HG03103 (cell line): ENCODE results near the gene KNTC1.
"Not testable (repeated sequence)": the region's sequence is repeated elsewhere in the genome, so short reads cannot be mapped to it uniquely, and the experiment has no call there.

Experiments used
- ATAC-seq: cut with Tn5 transposase; IDR thresholded peaks from one replicate; pipeline ENCODE4 v1.9.1; 2021; ENCODE audit warnings: low read depth; ENCODE audit not compliant: unreplicated experiment

KNTC1 gene

DNA sequence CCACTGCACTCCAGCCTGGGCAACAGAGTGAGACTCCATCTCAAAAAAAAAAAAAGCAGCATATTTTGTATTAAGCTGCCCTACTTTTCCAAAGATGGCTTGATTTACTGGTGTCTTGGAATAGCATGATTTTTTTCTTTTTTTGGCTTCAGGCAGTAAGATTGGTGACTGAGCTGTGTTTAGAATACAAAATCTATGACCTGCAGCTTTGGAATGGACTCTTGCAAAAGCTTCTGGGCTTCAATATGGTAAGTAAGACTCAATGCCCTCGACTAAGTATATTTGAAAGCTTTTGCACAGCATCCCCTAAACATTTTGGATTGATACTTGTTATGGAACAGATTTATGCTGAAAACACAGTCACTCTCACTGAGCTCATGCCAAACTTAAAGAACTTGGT is 87.8 kb downstream of the KNTC1 start:
- ATAC-seq, result no peak

DNA sequence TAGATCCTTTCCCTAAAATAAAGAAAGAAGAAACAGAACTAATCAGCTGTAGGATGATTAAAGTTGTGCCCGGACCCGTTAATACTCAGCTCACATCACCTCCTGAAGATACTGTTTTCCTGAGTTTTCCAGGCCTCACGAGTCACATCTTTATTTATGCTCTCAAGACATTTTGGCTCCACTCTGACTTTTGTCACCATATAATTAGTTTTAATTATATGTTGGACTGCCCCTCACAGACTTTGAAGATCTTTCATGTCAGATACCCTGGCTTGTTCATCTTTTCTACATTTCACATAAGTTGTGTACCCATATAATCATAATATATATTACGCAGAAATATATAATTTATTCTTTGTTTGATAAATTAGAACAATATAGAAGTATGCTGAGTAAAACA is 88.7 kb downstream of the KNTC1 start:
- ATAC-seq, result no peak

DNA sequence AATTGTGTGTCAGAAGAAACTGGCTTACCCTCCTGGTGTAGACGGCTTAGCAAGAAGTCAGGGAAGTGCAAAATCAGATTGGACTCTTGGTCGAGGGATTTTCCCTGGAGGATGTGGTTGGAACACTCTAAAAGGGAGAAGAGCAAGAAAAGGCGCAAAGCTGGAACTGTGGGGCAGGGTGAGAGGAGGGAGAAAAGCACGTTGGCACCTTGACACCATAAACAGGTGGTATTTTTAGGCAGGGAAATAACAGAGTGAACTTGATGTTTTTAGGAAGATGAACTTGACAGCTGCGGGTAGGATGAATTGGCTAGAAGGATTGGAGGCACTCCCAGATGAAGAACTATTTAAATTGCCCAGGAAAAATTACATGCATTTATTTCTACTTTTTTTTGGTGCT is 108.4 kb downstream of the KNTC1 start:
- ATAC-seq, result no peak

DNA sequence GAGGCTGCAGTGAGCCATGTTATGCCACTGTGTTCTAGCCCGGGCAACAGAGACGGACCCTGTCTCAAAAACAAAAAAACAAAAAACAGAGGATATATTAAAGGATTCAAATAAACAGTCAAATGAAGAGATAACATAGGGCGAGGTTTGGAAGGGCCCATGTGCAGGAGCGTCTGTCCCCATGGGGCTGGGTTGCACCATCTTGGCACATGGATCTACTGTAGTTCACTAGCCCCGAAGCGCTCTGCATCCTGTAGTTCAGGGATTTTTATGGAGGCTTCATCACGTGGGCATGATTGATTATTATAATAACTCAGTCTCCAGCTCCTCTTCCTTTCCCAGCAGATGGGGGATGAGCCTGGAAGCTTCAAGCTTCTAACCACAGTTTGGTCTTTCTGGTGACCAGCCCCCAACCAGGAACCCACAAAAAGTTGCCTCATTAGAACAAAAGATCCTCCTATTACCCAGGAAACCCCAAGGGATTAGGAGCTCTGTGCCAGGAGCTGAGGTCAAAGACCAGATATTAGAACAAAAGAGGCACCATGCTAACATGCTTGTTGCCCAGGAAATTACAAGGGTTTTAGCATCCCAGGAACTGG is 116.3 kb downstream of the KNTC1 start:
- no peak for ATAC-seq

DNA sequence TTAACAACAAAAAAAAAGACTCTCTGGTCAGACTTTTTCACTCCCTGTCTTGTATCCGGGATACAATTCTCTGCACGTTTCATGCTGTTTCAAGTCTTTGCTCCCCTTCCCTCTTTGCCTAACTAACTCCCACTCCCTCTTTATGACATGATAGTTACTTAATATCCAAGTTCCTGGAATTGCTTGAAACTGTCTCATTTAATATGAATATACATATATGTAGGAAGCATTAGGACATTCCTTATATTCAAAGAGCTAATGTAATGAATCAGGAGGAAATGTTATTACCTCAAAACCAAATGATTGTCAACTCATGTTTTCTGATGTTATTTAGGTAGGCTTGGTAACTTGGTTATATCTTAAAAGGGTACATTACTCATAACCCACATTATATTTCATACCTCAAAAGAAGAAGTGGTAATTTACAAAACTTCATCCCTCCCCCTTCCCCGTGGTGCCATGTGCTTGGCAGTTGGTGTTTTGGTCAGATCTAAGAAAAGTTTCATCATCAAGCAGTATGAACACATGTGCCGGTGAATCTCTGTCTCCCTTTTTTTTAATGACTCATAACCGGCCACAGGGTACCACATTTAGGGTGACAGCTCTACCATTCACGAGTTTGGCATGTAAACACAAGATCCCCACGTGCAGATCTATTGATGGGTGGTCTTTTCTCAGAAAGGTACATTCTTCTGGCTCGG is 119.6 kb downstream of the KNTC1 start:
- peak; percentile 71 for ATAC-seq

DNA sequence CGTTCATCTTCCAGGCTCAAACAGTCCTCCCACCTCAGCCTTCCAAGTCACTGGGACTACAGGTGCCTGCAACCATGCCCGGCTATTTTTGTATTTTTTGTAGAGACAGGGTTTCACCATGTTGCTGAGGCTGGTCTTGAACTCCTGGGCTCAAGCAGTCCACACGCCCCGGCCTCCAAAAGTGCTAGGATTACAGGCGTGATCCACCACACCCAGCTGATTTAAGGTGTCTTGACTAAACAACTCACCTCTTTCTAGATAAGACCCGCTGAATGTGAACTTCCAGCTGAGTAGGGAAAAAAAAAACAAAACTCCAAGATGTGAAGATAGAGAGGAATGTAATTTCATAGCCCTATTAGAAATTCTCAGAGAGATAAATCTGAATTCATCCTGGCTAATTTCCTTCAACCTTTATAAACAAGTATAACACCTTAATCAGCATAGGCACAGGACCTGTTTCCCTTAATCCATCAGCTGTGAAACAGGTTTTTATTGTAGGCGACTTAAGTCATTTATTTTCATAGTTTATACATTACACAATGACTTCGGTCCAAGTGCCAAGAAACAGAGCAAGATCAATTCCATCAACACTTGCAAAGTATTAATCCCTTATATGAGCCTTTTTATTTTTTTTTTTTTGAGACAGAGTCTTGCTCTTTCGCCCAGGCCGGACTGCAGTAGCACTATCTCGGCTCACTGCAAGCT is 124.6 kb downstream of the KNTC1 start:
- ATAC-seq, result no peak

DNA sequence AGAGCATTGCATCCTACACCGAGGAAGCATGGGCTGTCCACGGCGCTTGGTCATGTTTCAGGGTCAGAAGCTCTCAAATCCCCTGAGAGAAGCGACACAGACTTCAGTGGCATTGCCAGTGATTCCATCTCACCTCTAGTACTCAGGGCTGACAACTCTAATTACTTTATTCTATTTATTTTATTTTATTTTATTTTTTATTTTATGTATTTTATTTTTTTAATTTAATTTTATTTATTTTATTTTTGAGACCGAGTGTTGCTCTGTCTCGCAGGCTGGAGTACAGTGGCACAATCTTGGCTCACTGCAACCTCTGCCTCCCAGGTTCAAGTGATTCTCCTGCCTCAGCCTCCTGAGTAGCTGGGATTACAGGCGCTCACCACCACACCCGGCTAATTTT is 126.2 kb downstream of the KNTC1 start:
- ATAC-seq, result not testable (repeated sequence)

DNA sequence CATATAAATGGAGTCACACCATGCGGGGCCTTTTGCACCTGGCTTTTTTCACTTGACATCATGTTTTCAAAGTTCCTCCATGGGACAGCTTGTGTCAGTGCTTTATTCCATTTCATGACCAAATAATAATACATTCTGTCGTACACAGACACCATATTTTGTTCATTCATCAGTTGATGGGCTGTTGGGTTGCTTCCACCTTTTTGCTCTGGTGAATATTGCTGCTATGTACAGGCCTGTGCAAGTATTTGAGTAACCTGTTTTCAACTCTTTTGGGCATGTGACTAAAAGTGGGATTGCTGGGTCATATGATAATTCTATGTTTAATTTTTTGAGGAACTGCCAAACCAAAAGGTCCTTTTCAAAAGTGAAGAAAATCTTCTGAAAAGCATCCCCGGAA is 129.2 kb downstream of the KNTC1 start:
- no peak for ATAC-seq

DNA sequence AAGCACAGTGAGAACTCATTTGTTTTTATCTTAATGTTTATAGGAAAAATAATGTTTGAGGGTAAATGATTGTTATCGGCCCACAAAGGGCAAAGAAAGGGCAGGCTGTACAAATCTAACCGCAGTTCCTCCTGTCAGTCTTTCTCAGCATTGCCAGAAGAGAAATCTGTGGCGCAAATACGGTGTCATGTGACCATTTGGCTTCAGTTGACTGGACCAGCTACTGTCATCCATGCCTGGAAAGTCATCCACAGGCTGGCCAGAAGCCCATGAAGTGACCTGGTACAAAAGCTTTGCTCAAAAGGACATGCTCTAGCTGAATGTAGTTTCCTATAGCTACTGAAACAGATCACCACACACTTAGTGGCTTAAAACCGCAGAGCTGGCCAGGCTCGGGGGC is 132.5 kb downstream of the KNTC1 start:
- no peak for ATAC-seq

DNA sequence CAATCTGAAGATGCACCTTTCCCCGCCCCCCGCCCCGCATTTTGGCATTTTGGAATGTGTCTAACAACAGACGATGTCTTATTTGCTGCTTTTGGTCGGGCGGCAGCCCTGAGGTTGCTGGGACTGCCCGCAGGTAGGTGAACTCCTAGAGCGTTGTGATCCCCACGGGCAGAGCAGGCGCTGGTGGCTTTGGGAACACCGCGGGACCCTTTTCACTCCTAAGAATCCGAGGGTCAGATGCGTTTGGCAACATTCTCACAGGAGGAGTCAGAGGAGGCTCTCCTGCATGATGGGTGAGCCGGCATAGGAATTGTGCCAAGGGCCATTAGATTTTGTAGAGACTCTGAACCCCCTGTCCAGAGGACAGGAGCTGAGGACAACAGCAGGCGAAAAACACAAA is 134.2 kb downstream of the KNTC1 start:
- no peak for ATAC-seq

DNA sequence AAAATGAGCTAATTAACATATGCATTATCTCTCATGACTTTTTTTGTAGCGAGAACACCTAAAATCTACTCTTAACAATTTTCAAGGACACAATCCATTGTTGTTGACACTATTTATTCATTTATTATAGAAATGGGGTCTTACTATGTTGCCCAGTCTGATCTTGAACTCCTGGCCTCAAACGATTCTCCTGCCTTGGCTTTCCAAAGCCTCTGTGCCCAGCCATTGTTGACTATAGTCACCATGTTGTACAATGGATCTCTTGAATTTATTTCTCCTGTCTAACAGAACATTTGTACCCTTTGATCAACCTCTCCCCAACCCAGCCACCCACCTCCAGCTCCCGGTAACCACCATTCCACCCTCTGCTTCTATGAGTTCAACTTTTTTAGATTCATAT is 134.9 kb downstream of the KNTC1 start:
- no peak for ATAC-seq

DNA sequence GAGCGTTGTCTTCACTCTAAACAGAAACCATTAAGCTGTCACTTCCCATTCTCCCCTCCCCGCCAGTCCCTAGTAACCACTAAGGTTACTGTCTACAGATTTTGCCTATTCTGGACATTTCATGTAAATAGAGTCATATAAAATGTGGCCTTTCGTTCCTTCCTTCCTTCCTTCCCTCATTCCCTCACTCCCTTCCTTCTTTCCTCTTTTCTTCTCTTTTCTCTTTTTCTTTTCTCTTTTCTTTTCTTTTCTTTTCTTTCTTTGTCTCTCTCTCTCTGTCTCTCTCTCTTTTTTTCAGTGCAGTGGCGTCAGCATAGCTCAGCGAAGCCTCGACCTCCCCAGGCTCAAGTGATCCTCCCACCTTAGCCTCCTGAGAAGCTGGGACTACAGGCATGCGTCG is 138.3 kb downstream of the KNTC1 start:
- no peak for ATAC-seq

DNA sequence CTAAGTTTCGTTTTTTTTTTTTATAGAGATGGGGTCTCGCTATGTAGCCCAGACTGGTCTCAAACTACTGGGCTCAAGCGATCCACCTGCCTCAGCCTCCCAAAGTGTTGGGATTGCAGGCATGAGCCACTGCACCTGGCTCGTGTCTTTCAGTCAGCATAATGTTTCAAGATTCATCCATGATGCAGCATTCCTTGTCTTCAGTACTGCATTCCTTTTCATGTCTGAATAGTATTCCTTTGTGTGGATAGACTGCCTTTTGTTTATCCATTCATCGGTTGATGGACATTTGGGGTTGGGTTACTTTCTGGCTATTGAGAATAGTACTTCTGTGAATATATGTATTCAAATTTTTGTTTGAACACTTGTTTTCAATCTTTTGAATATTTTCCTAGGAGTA is 138.7 kb downstream of the KNTC1 start:
- no peak for ATAC-seq

DNA sequence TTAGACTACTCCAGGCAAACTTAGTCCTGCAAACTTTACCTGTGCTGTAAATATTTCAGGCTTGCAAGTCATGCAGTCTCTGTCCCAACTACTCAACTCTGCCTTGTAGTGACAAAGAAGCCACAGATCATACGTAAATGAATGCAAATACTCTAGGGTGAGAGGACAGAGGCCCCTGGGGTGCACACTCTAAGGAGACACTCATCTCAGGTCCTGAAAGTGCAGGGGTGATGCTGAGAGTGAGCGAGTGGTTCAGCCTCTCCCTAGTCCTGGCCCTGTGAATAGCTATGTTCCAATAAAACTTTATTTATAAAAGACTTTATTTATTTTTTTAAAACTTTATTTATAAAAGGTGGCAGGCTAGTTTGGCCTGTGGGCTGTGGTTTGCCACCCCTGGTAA is 141.2 kb downstream of the KNTC1 start:
- ATAC-seq, result no peak

DNA sequence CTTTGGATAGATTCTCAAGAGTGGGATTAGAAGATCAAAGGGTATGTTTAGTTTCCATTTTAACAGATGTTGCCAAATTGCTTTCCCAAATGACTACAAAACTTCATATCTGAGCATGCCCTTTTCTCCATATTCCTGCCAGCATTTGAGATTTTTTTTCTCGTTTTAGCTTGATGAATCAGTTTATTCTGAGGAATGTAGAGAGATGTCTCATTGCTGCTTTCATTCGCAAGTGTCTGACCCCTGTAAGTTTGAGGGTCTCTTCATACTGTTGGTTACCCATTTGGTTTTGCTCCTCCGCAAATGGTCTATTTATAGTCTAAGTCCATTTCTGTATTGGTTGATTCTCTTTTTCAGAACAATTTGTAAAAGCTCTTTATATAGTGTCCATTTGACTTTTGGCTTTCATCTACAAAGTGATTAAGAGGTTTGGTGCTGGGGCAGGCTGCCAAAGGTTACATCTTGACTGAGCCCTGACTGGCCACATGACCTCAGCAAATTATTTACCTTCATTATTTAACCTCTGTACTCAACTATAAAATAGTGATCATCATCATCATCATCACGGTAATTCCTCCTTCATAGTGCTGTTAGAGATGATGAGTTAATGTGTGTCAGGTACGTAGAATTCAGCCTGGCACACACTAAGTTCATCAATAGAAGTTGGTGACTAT is 142.5 kb downstream of the KNTC1 start:
- no peak for ATAC-seq

DNA sequence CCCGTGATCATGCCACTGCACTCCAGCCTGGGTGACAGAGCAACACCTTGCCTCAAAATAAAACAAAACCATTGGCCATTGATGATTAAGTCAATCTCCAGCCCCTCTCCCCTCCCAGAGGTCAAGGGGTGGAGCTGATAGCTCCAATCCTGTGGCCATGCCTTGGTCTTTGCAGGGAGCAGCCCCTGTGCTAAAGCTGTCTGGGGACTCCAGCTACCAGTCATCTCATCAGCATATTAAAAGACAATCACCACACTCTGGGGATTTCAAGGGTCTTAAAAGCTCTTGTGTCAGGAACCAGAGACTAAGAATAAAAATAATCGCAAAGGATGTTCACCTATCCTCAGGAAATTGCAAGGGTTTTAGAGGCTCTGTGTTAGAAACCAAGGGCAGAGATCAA is 145.5 kb downstream of the KNTC1 start:
- ATAC-seq, result no peak
